HG03097 (cell line): Measurements from ENCODE around the gene EIF3F.

Experiments
- ATAC-seq: cut with Tn5 transposase; IDR thresholded peaks from one replicate; pipeline ENCODE4 v1.9.1; 2021; ENCODE audit not compliant: unreplicated experiment, low FRiP score

EIF3F gene

DNA sequence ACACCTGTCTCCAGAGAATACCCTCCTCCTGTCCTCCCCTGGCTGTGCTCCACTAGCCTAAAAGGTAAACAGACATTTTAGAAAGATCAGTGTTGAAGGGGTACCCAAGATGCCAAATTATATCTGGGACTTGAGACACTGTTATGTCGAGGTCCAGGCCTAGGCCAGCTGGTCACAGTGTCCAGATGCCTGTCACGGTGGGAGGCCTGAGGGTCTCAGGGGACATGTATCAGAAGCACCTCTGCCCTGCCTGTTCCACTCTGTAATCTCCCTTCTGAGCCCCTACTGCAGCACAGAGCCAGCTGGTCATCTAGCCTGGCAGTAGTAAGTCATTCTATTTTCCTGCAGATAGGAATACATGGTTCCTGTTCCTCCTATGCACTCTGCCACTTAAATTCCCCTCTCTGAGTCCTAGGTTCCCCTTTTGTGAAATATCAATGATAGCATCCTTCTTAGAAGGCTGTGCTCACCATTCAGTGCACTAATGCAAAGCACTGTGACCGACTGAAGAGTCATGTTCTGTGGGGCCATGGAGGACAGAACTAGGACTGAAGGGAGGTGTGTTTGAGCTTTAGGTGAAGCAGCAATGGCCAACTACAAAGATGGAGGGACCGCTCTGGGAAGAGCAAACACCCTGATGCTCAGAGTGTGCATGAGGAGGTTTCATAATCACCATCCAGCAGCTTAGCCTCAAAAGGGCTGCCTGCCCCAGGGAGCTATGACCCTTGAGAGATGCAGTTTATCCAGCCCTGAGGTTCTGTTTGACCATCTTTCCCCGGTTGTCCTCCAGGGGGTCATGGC is 49.1 kb downstream of the EIF3F start:
- no peak for ATAC-seq

DNA sequence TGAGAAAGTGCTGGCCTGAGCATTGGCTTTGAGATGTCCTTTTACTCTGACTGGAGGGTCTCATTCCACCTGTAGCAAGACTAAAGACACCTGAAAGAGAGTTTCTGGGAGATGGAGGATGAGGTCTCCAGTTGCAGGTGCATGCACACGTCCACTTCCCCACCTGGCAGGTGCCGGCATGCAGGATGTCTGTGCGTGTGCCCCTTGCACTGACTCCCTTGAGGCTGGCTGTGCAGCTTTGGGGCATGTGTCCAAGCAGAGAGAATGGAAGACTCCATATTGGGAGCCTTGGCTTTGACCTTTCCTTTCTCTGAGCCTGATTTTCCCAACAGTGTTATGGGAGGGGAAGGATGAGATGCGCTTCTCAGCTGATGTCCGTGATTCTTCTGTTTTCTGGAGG is 49.8 kb downstream of the EIF3F start:
- ATAC-seq, result no peak

DNA sequence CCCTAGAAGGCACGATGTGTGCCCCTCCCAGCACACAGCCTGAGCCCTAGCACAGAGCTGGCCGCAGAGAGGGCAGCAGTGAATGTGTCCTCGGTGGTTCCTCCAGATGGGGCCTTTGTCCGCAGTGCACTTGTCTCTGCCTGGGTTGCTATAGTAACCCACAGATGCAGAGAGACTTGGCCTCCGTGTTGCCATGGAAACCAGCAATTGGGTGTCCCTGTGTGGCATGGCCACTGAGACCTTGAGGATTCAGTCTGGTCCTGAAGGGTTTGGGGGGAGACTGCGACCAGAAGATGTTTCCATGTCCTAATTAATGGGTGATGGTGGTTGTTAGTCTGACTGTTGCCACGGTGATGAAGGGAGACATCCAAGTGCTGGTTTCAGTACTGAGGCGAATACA is 51.3 kb downstream of the EIF3F start:
- no peak for ATAC-seq

DNA sequence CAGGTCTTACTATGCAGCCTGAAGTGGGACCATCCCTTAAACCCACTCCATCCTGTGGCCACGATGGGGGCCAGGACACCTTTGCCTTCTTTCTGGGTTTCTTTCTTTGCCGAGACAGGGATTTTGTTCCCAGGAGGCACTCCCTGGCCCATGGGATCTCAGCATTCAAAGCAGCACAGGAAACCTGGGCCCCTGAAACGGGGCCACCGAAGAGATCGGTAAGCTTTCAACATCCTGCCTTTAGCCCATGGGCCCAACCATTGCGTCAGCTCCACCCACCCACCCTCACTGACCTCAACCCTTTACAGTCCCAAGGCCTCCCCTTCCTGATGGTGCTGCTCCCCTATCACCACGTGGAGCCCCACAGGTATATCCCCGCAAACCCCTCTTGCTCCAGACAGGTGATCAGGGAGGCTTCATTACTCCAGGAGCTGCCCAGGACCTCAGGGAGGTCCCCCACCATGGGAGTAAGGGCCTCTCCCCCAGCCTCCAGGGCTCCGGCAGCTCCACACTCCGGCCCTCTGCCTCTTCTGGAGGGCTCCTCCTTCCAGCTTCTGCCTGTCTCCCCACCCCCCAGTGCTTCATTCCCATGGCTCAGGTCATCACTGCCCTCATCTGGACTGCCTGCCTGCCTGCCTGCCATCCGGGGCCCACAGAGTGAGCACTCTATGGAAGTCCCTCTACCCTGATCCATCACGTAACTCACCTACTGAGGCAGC is 51.8 kb downstream of the EIF3F start:
- ATAC-seq, result no peak

DNA sequence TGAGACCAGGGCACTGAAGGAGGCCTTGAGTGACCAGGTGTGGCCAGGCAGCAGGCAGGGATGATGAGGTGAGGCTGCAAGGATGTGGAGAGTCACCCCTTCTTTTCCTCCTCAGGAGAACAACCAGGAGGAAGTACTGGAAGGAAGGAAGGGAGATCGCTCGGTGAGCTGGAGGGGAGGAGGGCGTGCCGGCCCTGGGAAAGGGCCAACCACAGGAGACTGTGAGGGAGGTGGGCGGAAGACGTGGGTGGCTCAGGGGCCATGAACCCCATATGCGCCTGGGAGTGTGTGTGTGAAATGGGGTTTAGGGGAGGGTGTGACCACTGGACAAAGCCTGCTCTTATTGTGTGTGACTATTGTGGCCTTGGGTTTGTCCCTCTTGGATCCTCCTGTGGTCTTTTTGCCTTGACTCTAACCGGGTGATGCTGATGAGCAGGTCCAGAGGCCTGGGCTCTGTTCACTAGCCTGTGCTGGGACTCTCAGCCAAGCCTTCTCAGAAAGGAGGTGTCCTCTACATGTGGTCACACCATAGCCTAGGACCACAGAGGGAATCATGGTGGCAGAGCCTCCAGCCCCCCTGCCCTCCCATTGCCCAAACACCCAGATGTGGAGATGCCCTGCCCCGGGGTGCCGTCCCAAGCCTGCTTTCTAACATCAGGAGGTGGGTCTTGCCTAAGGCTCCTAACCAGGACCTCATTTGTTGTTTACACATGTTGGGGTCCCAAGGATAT is 52.6 kb downstream of the EIF3F start:
- no peak for ATAC-seq

GRCh38 chr11:8040261-8040920 is 53.3 kb downstream of the EIF3F start:
- ATAC-seq, result no peak

DNA sequence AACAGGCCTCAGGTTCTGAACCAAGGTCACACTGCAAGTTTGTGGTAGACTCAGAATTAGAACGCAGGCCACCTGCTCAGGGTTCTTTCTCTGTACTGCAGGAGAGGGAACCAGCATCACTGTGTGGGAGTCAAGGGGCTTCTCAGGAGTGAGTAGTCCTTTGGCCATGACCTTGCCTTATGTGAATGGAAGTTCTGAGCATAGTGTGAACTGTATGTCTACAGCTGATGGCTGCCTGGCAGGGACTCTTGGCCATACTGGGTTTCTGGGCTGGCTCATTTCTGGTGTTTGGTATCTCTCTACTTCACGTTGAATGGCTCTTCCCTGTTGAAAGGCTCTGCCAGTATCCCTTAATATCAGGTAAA is 53.8 kb downstream of the EIF3F start:
- no peak for ATAC-seq

DNA sequence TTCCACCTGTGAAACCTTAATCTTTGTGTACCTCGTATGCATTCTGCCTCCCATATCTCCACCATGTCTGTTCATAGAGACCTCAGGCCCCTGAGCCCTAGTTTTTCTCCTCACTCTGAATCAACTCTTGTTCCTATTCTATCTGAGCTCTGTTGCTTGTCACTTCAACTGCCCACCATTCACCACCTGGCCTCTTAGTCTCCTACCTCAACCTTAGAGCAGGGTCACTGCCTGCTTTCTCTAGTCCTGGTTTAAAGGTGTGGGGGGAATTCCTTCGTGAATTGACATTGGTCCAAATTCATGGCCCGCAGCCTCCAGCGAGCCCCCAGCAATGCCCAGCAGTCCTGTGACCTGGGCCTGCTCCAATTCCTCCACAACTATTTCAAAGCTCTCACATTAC is 54.4 kb downstream of the EIF3F start:
- ATAC-seq, result no peak

GRCh38 chr11:8043756-8044155 is 56.6 kb downstream of the EIF3F start:
- ATAC-seq, result no peak

DNA sequence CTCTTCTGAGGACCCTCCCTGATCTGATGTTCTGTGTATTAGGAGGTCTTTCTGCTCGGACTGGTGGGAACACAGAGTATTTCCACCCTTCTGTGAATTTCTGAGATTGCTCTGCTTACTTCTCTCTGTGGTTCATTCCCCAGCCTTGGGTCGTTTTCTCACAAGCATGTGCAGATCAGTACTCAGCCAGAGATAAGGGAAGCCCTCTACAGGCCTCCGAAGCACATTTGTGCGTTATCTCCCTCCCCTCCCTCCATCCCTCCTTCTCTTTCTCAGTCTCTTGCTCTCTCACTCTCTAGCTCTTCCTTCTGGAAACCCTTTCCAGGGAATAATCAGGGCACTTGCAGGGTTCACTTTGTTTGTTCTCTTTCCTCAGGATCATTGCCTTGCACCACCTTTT is 58.7 kb downstream of the EIF3F start:
- no peak for ATAC-seq

GRCh38 chr11:8047382-8047781 is 60.2 kb downstream of the EIF3F start:
- ATAC-seq, result no peak

GRCh38 chr11:8049084-8049483 is 61.9 kb downstream of the EIF3F start:
- no peak for ATAC-seq
